Lung (tissue), 16 donors: ENCODE measurements around the gene SNAP91. TPM values are rescaled to one million over a fixed set of nuclear protein-coding genes. Genes with fewer than 3 reads are reported as not detected.

ENCODE experiments used
- ATAC-seq: fragments of 200-7000 bp; cut with Tn5 transposase; one replicate; pipeline ENCODE4 v1.9.1; 2020; ENCODE audit warnings: moderate number of reproducible peaks; ENCODE audit not compliant: insufficient read depth, low FRiP score
- DNase-seq, 3 donors: peaks; one replicate each; pipeline ENCODE4 v3.0.0-alpha.2; 2013 to 2017
- H3K27ac ChIP-seq, 2 donors: one replicate each; pipeline ENCODE4 v1.5.1; 2013; ENCODE audit warnings: mild to moderate bottlenecking in 2 of 2, moderate library complexity in 2 of 2, control low read depth in 1 of 2, inconsistent platforms in 1 of 2, low read depth in 1 of 2, low read length in 1 of 2
- H3K27me3 ChIP-seq, 3 donors: one replicate each; pipeline ENCODE4 v1.5.1; 2013; ENCODE audit warnings: low read length in 2 of 3; ENCODE audit not compliant: control insufficient read depth in 3 of 3, insufficient read depth in 3 of 3
- H3K36me3 ChIP-seq, 4 donors: one replicate each; pipeline ENCODE4 v1.5.1; 2013; ENCODE audit warnings: low read length in 4 of 4, mild to moderate bottlenecking in 1 of 4, moderate library complexity in 1 of 4; ENCODE audit not compliant: control insufficient read depth in 4 of 4, insufficient read depth in 4 of 4
- H3K4me1 ChIP-seq, 5 donors: one replicate each; pipeline ENCODE4 v1.5.1; 2013; ENCODE audit warnings: low read length in 5 of 5, mild to moderate bottlenecking in 2 of 5, moderate library complexity in 1 of 5; ENCODE audit not compliant: control insufficient read depth in 5 of 5, insufficient read depth in 5 of 5
- H3K4me3 ChIP-seq: one replicate; pipeline ENCODE4 v1.5.1; 2013; ENCODE audit warnings: mild to moderate bottlenecking, control low read depth, moderate library complexity
- H3K9ac ChIP-seq, 2 donors: one replicate each; pipeline ENCODE4 v1.5.1; 2013; ENCODE audit warnings: low read length in 2 of 2, control low read depth in 1 of 2; ENCODE audit not compliant: insufficient read depth in 1 of 2
- H3K9me3 ChIP-seq, 4 donors: one replicate each; pipeline ENCODE4 v1.5.1; 2013; ENCODE audit warnings: low read length in 3 of 4, mild to moderate bottlenecking in 1 of 4, moderate library complexity in 1 of 4; ENCODE audit not compliant: control insufficient read depth in 4 of 4, insufficient read depth in 3 of 4
- WGBS, 2 donors: extraction: QIAGEN DNeasy Blood & Tissue Kit; methylation state at CpG; one replicate each; pipeline ENCODE4 v1.1.7; 2013; 5-methylcytosine and 5-hydroxymethylcytosine counted together
- long read RNA-seq, 5 donors: transcript quantifications; one replicate each; lab custom pipeline, GENCODE V29; 2026
- polyA plus RNA-seq, 2 donors: library from polyadenylated mRNA; stranded (reverse); fragments of 200-250 nt; gene quantifications; one replicate each; pipeline ENCODE4 v1.2.1, GENCODE V29; 2013
- total RNA-seq, 2 donors: library from RNA; depleted of rRNA in 1 of 2; stranded (reverse); fragments of >200 nt in 1 of 2; gene quantifications; one replicate each; pipeline ENCODE4 v1.2.1, GENCODE V29; 2014 to 2021
- TF ChIP-seq, protein P1 (sequence below): IDR thresholded peaks from 2 replicates; pipeline ENCODE4 v1.5.1; 2012; ENCODE audit warnings: mild to moderate bottlenecking; ENCODE audit errors: control extremely low read depth, extremely low read depth
- donor health status: control.
- donor health status: control.
- donor health status: Bipolar disorder and iron deficiency.
- donor health status: healthy.
- donor health status: DM: yes; HTN: yes; CAD: no.

Gene SNAP91
- total RNA-seq: 1 to 10 TPM in 1 of 2 donors, not detected in 1; 2.9 TPM
- under 1 TPM in 1 of 2 donors, not detected in 1; 0.02 TPM for polyA plus RNA-seq
- long read RNA-seq, donor 1: 0 reads
- long read RNA-seq, donor 2: 0 reads
- long read RNA-seq, donor 3: 0 reads
- long read RNA-seq, donor 4: 0 reads
- long read RNA-seq, donor 5: 0 reads

GRCh38 chr6:83708970-83709747 is at the start of gene SNAP91:
Gene SNAP91, minus strand, starts transcription at chr6:83709101. Its CDS starts 1,174 bp downstream, at chr6:83707927.
- Histone ChIP-seq H3K27ac (no peak within 1 kb of the TSS), H3K27me3 (peaks cover 17 to 44% (median 36%) of the 10 kb centered on the region in 3 donors), H3K9ac (no peak within 1 kb of the TSS), H3K36me3 (no peaks in the 10 kb centered on the region), H3K4me3 (peak within 1 kb of the TSS; percentile 30), H3K4me1 (peaks cover 0 to 16% (median 0%) of the 10 kb centered on the region in 5 donors), H3K9me3 (peaks cover 0 to 10% (median 0%) of the 10 kb centered on the region in 4 donors)
- 2% methylated on average over 59 to 83 of the region's 83 CpGs for WGBS, 2 donors
- ATAC-seq (peak; percentile 31), DNase-seq (peak; percentile 16 to 49 (median 40))
- TF ChIP-seq, protein P1, sequence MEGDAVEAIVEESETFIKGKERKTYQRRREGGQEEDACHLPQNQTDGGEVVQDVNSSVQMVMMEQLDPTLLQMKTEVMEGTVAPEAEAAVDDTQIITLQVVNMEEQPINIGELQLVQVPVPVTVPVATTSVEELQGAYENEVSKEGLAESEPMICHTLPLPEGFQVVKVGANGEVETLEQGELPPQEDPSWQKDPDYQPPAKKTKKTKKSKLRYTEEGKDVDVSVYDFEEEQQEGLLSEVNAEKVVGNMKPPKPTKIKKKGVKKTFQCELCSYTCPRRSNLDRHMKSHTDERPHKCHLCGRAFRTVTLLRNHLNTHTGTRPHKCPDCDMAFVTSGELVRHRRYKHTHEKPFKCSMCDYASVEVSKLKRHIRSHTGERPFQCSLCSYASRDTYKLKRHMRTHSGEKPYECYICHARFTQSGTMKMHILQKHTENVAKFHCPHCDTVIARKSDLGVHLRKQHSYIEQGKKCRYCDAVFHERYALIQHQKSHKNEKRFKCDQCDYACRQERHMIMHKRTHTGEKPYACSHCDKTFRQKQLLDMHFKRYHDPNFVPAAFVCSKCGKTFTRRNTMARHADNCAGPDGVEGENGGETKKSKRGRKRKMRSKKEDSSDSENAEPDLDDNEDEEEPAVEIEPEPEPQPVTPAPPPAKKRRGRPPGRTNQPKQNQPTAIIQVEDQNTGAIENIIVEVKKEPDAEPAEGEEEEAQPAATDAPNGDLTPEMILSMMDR: no peak

- no peak overlapping the region for H3K9ac ChIP-seq
- H3K36me3 ChIP-seq: no peaks in the 10 kb centered on the region
- ATAC-seq (no peak), DNase-seq (no peak)
- no peaks in the 10 kb centered on the region for H3K4me1 ChIP-seq
- H3K4me3 ChIP-seq: no peak overlapping the region
- TF ChIP-seq, protein P1: no peak
- H3K27ac ChIP-seq: no peak overlapping the region
- H3K27me3 ChIP-seq: no peaks in the 10 kb centered on the region
- H3K9me3 ChIP-seq: peaks cover 0 to 6% (median 1%) of the 10 kb centered on the region in 4 donors
Measured at GRCh38 chr6:83758533-83758932, 49.6 kb upstream of the SNAP91 start.

- no peak overlapping the region for H3K27ac ChIP-seq
- peaks cover 0 to 7% (median 3%) of the 10 kb centered on the region in 4 donors for H3K9me3 ChIP-seq
- H3K4me3 ChIP-seq: no peak overlapping the region
- TF ChIP-seq, protein P1: no peak
- H3K36me3 ChIP-seq: no peaks in the 10 kb centered on the region
- DNase-seq (no peak), ATAC-seq (no peak)
- H3K4me1 ChIP-seq: no peaks in the 10 kb centered on the region
- no peaks in the 10 kb centered on the region for H3K27me3 ChIP-seq
- H3K9ac ChIP-seq: no peak overlapping the region
Measured at GRCh38 chr6:83757021-83757420, 48.1 kb upstream of the SNAP91 start.
